ENCODE results near the gene ULK2.
A peak's percentile ranks its signal among the peaks of the same experiment; 100 is the strongest.

Gene ULK2

DNA sequence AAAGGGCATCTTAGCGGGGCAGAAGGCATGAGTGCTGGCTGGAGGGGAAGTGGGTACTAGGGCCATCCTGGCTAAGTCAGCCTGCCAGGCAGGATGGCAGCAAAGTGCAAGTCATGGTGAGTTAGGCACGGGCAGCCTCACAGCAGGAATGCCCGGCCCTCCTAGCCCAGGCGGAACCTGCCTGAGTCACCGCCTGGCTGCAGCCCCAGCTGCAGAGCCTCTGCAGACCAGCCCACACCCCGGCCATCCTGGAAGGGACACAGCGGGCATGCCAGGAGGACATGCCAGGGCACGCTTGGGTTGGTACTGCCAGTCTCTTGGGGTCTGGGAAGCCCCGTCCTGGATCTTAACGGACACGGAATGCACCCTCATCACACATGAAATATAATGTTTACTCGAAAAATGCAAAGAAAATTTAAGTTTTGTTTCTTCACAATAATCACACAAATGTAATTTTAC lies 114.7 kb downstream of the ULK2 start:
- TF ChIP-seq, protein P1, sequence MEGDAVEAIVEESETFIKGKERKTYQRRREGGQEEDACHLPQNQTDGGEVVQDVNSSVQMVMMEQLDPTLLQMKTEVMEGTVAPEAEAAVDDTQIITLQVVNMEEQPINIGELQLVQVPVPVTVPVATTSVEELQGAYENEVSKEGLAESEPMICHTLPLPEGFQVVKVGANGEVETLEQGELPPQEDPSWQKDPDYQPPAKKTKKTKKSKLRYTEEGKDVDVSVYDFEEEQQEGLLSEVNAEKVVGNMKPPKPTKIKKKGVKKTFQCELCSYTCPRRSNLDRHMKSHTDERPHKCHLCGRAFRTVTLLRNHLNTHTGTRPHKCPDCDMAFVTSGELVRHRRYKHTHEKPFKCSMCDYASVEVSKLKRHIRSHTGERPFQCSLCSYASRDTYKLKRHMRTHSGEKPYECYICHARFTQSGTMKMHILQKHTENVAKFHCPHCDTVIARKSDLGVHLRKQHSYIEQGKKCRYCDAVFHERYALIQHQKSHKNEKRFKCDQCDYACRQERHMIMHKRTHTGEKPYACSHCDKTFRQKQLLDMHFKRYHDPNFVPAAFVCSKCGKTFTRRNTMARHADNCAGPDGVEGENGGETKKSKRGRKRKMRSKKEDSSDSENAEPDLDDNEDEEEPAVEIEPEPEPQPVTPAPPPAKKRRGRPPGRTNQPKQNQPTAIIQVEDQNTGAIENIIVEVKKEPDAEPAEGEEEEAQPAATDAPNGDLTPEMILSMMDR (IDR thresholded peaks at IDR 0.05; ENCODE audit: low read depth, low read length), result no peak
- TF ChIP-seq EZH2phosphoT487 (IDR thresholded peaks at IDR 0.05; ENCODE audit: low read depth), result no peak

DNA sequence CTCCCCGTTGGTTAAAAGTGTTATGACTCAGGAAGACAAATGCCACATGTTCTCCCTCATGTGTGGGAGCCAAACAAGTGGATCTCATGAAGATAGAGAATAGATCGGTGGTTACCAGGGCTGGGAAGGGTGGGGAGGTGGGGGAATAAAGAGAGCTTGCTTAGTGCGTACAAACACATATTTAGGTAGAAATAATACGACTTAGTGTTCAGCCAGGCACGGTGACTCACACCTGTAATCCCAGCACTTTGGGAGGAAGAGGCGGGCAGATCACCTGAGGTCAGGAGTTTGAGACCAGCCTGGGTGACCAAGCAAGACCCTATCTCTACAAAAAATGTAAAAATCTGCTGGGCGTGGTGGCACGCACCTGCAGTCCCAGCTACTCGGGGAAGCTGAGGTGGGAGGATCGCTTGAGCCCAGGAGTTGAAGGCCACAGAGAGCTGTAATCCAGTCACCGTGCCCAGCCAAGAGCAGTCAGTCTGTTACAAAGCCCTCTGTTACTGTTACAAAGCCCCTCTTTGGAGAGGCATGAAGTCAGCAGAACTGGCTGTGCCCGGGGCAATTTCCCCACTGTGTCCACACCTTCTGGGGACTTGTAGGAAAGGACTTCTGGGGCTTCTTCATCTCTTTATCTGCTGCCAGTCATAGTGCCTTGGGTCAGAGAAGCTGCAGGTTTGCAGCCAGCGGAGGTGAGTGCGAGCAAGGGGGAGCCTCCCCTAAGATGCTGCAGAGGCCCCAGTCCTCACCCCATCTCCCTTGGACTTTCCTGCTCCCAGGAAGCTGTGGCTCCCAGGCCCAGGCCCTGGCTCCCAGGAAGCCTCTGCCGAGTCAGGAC lies 115.3 kb downstream of the ULK2 start:
- H3K27ac ChIP-seq (ENCODE audit: low read length), result no peak overlapping the region

More for the DNA sequence above, 114.7 kb downstream of the ULK2 start:
- Histone ChIP-seq H3K4me3 (ENCODE audit: low read length) (no peak overlapping the region), H3K4me2 (ENCODE audit: low read length) (peak overlapping the region; percentile 72; the same call in 1 of the 2 replicates), H3K9ac (ENCODE audit: low read length) (no peak overlapping the region), H3K79me2 (ENCODE audit: low read length) (no peaks in the 10 kb centered on the region), H4K20me1 (ENCODE audit: insufficient read depth, low read length) (no peaks in the 10 kb centered on the region), H3K4me1 (ENCODE audit: low read length) (peaks cover 43% of the 10 kb centered on the region), H3K36me3 (replicated peaks; ENCODE audit: low read depth, low read length) (no peaks in the 10 kb centered on the region), H3K9me3 (ENCODE audit: insufficient read depth, low read length) (no peaks in the 10 kb centered on the region), H2AFZ (ENCODE audit: low read depth, low read length) (no peak overlapping the region), H3K27ac (ENCODE audit: low read length) (no peak overlapping the region), H3K27me3 (ENCODE audit: low read depth, low read length) (no peaks in the 10 kb centered on the region)

DNA sequence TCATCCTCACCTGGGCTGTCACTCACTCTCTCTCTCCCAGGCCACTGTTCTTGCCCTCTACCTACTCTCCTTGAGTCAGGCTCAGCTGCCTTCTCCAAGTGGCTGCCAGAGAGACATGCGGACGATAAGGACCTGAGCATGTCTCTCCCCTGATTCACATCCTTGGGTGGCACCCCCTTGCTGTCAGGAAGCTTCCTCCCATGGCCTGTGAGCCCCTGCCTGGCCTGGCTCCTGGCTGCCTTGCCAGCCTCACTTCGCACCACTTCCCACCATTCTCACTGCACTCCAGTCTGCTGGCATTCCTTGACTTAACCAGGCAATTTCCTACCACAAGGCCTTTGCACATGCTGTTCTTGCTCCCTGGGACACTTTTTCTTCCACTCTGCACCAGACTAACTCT lies 116.9 kb downstream of the ULK2 start:
- H2AFZ ChIP-seq (ENCODE audit: low read depth, low read length), result no peak overlapping the region
- no peak for TF ChIP-seq EZH2phosphoT487 (IDR thresholded peaks at IDR 0.05; ENCODE audit: low read depth)
- TF ChIP-seq, protein P1 (IDR thresholded peaks at IDR 0.05; ENCODE audit: low read depth, low read length), result no peak
- H3K4me1 ChIP-seq (ENCODE audit: low read length), result peaks cover 28% of the 10 kb centered on the region
- H3K27me3 ChIP-seq (ENCODE audit: low read depth, low read length), result no peaks in the 10 kb centered on the region
- no peaks in the 10 kb centered on the region for H4K20me1 ChIP-seq (ENCODE audit: insufficient read depth, low read length)
- no peaks in the 10 kb centered on the region for H3K9me3 ChIP-seq (ENCODE audit: insufficient read depth, low read length)
- no peaks in the 10 kb centered on the region for H3K36me3 ChIP-seq (replicated peaks; ENCODE audit: low read depth, low read length)
- no peak overlapping the region for H3K4me2 ChIP-seq (ENCODE audit: low read length)
- H3K4me3 ChIP-seq (ENCODE audit: low read length), result no peak overlapping the region
- no peaks in the 10 kb centered on the region for H3K79me2 ChIP-seq (ENCODE audit: low read length)
- H3K9ac ChIP-seq (ENCODE audit: low read length), result no peak overlapping the region
- H3K27ac ChIP-seq (ENCODE audit: low read length), result no peak overlapping the region

More for the DNA sequence above, 115.3 kb downstream of the ULK2 start:
- no peak overlapping the region for H3K4me2 ChIP-seq (ENCODE audit: low read length)
- no peak overlapping the region for H2AFZ ChIP-seq (ENCODE audit: low read depth, low read length)
- no peaks in the 10 kb centered on the region for H3K36me3 ChIP-seq (replicated peaks; ENCODE audit: low read depth, low read length)
- H3K79me2 ChIP-seq (ENCODE audit: low read length), result no peaks in the 10 kb centered on the region
- H3K4me3 ChIP-seq (ENCODE audit: low read length), result no peak overlapping the region
- TF ChIP-seq EZH2phosphoT487 (IDR thresholded peaks at IDR 0.05; ENCODE audit: low read depth), result no peak
- TF ChIP-seq, protein P1 (IDR thresholded peaks at IDR 0.05; ENCODE audit: low read depth, low read length), result no peak
- H3K9ac ChIP-seq (ENCODE audit: low read length), result no peak overlapping the region
- no peaks in the 10 kb centered on the region for H3K27me3 ChIP-seq (ENCODE audit: low read depth, low read length)
- H3K9me3 ChIP-seq (ENCODE audit: insufficient read depth, low read length), result no peaks in the 10 kb centered on the region
- H3K4me1 ChIP-seq (ENCODE audit: low read length), result peaks cover 43% of the 10 kb centered on the region
- H4K20me1 ChIP-seq (ENCODE audit: insufficient read depth, low read length), result no peaks in the 10 kb centered on the region

DNA sequence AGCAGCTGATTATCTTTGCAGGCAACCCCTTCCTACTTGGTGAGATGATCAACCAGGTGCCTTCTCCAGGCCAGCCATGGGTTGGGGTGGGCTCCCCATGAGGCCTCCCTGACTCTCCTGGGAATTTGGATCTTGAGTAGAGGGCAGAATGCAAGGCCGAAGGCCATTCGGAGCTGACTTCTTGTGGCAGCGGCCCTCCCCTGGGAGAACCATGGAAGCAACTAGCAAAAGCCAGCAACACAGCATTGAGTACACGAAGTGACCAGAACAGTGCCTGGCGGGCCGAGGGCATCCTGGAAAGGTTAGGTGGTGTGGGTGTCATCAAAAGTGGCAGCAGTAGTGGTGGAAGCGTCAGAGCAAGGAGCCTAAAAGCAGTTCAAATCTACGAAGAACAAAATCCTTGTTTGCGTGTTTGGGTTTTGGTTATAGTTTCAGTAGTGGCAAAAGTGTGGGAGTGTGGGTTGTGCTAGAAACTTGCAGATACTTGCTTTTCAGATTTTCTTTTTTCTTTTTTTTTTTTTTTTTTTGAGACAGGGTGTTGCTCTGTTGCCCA lies 117.6 kb downstream of the ULK2 start:
- Histone ChIP-seq H3K36me3 (replicated peaks; ENCODE audit: low read depth, low read length) (no peaks in the 10 kb centered on the region), H3K4me2 (ENCODE audit: low read length) (no peak overlapping the region), H2AFZ (ENCODE audit: low read depth, low read length) (no peak overlapping the region), H4K20me1 (ENCODE audit: insufficient read depth, low read length) (no peaks in the 10 kb centered on the region), H3K9me3 (ENCODE audit: insufficient read depth, low read length) (no peaks in the 10 kb centered on the region), H3K79me2 (ENCODE audit: low read length) (no peaks in the 10 kb centered on the region), H3K27me3 (ENCODE audit: low read depth, low read length) (no peaks in the 10 kb centered on the region), H3K9ac (ENCODE audit: low read length) (no peak overlapping the region), H3K27ac (ENCODE audit: low read length) (no peak overlapping the region), H3K4me3 (ENCODE audit: low read length) (no peak overlapping the region), H3K4me1 (ENCODE audit: low read length) (peaks cover 21% of the 10 kb centered on the region)
- TF ChIP-seq EZH2phosphoT487 (IDR thresholded peaks at IDR 0.05; ENCODE audit: low read depth), result no peak
- TF ChIP-seq, protein P1 (IDR thresholded peaks at IDR 0.05; ENCODE audit: low read depth, low read length), result no peak

Data from OCI-LY3 (cell line).